Measurements from ENCODE around the gene CSRP1. TPM values are rescaled to one million over a fixed set of nuclear protein-coding genes. Genes with fewer than 3 reads are reported as not detected.
A peak's percentile ranks its signal among the peaks of the same experiment; 100 is the strongest.
"Not testable (repeated sequence)": the region's sequence is repeated elsewhere in the genome, so short reads cannot be mapped to it uniquely, and the experiment has no call there.

CSRP1 gene
- total and polyA plus RNA-seq, 4 donors, result 143 to 278 (median 227) TPM

GRCh38 chr1:201551877-201552731 is 45.2 kb upstream of the CSRP1 start:
- no peak for TF ChIP-seq CTCF (IDR thresholded peaks at IDR 0.05; ENCODE audit: control extremely low read depth, extremely low read depth)
- no peaks in the 10 kb centered on the region for H3K36me3 ChIP-seq (ENCODE audit: control insufficient read depth in 4 of 4, insufficient read depth in 4 of 4, low read length in 4 of 4)
- ATAC-seq (ENCODE audit: insufficient read depth, low FRiP score), result no peak
- H3K9me3 ChIP-seq (ENCODE audit: control insufficient read depth in 4 of 4, insufficient read depth in 3 of 4, low read length in 3 of 4), result no peaks in the 10 kb centered on the region
- H3K9ac ChIP-seq (ENCODE audit: insufficient read depth in 1 of 2, low read length in 2 of 2), result no peak overlapping the region
- H3K27me3 ChIP-seq (ENCODE audit: control insufficient read depth in 3 of 3, insufficient read depth in 3 of 3, low read length in 2 of 3), result no peaks in the 10 kb centered on the region
- peak overlapping the region in 1 of 2 donors; percentile 67 for H3K27ac ChIP-seq (ENCODE audit: low read depth in 1 of 2, low read length in 1 of 2)
- no peak overlapping the region for H3K4me3 ChIP-seq
- WGBS, 2 donors, result 81 to 82% methylated on average over 12 of the region's 12 CpGs
- H3K4me1 ChIP-seq (ENCODE audit: control insufficient read depth in 5 of 5, insufficient read depth in 5 of 5, low read length in 5 of 5), result peaks cover 0 to 21% (median 5%) of the 10 kb centered on the region in 5 donors
- no peak for DNase-seq

GRCh38 chr1:201551096-201551495 is 44.2 kb upstream of the CSRP1 start:
- TF ChIP-seq CTCF (IDR thresholded peaks at IDR 0.05; ENCODE audit: control extremely low read depth, extremely low read depth), result no peak
- 94 to 95% methylated on average over 3 of the region's 3 CpGs for WGBS, 2 donors
- H3K9me3 ChIP-seq (ENCODE audit: control insufficient read depth in 4 of 4, insufficient read depth in 3 of 4, low read length in 3 of 4), result no peaks in the 10 kb centered on the region
- ATAC-seq (ENCODE audit: insufficient read depth, low FRiP score) (no peak), DNase-seq (no peak)
- H3K9ac ChIP-seq (ENCODE audit: insufficient read depth in 1 of 2, low read length in 2 of 2), result no peak overlapping the region
- no peak overlapping the region for H3K27ac ChIP-seq (ENCODE audit: low read depth in 1 of 2, low read length in 1 of 2)
- H3K4me1 ChIP-seq (ENCODE audit: control insufficient read depth in 5 of 5, insufficient read depth in 5 of 5, low read length in 5 of 5), result peaks cover 0 to 23% (median 5%) of the 10 kb centered on the region in 5 donors
- H3K27me3 ChIP-seq (ENCODE audit: control insufficient read depth in 3 of 3, insufficient read depth in 3 of 3, low read length in 2 of 3), result no peaks in the 10 kb centered on the region
- no peaks in the 10 kb centered on the region for H3K36me3 ChIP-seq (ENCODE audit: control insufficient read depth in 4 of 4, insufficient read depth in 4 of 4, low read length in 4 of 4)
- no peak overlapping the region for H3K4me3 ChIP-seq

GRCh38 chr1:201549522-201549921 is 42.6 kb upstream of the CSRP1 start:
- H3K27ac ChIP-seq (ENCODE audit: low read depth in 1 of 2, low read length in 1 of 2); H3K4me3 ChIP-seq; H3K9me3 ChIP-seq (ENCODE audit: control insufficient read depth in 4 of 4, insufficient read depth in 3 of 4, low read length in 3 of 4); DNase-seq; H3K36me3 ChIP-seq (ENCODE audit: control insufficient read depth in 4 of 4, insufficient read depth in 4 of 4, low read length in 4 of 4); H3K27me3 ChIP-seq (ENCODE audit: control insufficient read depth in 3 of 3, insufficient read depth in 3 of 3, low read length in 2 of 3); ATAC-seq (ENCODE audit: insufficient read depth, low FRiP score); H3K9ac ChIP-seq (ENCODE audit: insufficient read depth in 1 of 2, low read length in 2 of 2): not testable (repeated sequence)
- WGBS, 2 donors, result 87 to 93% methylated on average over 5 of the region's 5 CpGs
- H3K4me1 ChIP-seq (ENCODE audit: control insufficient read depth in 5 of 5, insufficient read depth in 5 of 5, low read length in 5 of 5), result peaks cover 0 to 24% (median 5%) of the 10 kb centered on the region in 5 donors

GRCh38 chr1:201545851-201546492 is 39.0 kb upstream of the CSRP1 start:
- ATAC-seq (ENCODE audit: insufficient read depth, low FRiP score), result no peak
- WGBS, 2 donors, result 29 to 46% methylated on average over 9 of the region's 9 CpGs
- no peak overlapping the region for H3K9ac ChIP-seq (ENCODE audit: insufficient read depth in 1 of 2, low read length in 2 of 2)
- no peaks in the 10 kb centered on the region for H3K27me3 ChIP-seq (ENCODE audit: control insufficient read depth in 3 of 3, insufficient read depth in 3 of 3, low read length in 2 of 3)
- no peak for DNase-seq
- H3K36me3 ChIP-seq (ENCODE audit: control insufficient read depth in 4 of 4, insufficient read depth in 4 of 4, low read length in 4 of 4), result no peaks in the 10 kb centered on the region
- TF ChIP-seq CTCF (IDR thresholded peaks at IDR 0.05; ENCODE audit: control extremely low read depth, extremely low read depth), result no peak
- peaks cover 3 to 21% (median 11%) of the 10 kb centered on the region in 5 donors for H3K4me1 ChIP-seq (ENCODE audit: control insufficient read depth in 5 of 5, insufficient read depth in 5 of 5, low read length in 5 of 5)
- no peaks in the 10 kb centered on the region for H3K9me3 ChIP-seq (ENCODE audit: control insufficient read depth in 4 of 4, insufficient read depth in 3 of 4, low read length in 3 of 4)
- H3K27ac ChIP-seq (ENCODE audit: low read depth in 1 of 2, low read length in 1 of 2), result no peak overlapping the region
- H3K4me3 ChIP-seq, result no peak overlapping the region

Data from lung (tissue), 12 donors.